Activated CD8-positive, alpha-beta memory T cell treated with anti-CD3 and anti-CD28 coated beads for 1 hour (primary cell): ENCODE results near the gene CCDC57.

Experiments used
- DNase-seq, 2 donors: peaks; one replicate each; pipeline ENCODE4 v3.0.0-alpha.2; 2020; ENCODE audit warnings: low read depth in 1 of 2; ENCODE audit errors: extremely low read depth in 1 of 2

CCDC57 gene

DNA sequence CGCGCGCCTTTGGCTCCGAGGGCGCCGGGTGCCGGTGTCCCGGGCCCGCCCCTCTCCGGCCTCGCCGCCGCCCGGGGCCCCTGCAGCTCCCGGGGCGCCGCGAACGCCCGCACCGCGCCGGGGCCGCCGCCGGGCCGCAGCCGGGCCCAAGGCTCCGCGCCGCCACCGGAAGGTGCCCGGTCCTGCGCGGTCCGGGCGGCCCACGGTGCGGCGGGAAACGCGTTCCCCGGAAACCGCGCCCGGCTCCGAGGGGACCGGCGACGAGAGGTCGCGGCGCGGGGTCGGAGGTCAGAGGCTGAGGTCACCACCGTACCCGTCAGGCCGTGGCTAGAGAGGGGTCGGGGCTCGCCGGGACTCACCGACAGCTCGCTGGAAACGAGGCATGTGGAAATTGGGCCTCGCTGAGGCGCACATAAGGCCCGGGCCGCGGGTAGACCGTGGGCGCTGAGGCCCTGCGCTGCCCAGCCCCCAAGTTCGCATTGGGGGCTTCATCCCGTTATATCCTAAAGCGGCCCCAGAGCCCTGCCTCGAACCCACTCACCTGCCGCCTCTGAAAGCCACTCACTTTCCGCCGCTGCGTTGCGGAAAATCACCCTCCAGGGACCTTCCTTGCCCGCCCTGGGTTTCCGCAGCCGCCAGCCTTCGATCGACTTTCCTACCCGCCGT is 146.9 kb downstream of the CCDC57 start, which contains the start of gene DUS1L:
Gene DUS1L, minus strand, starts transcription at position 167 of the 666 bp plus-strand sequence. CDS start 745 bp downstream, outside the sequence.
- peak in 1 of 2 donors; percentile 64 for DNase-seq

DNA sequence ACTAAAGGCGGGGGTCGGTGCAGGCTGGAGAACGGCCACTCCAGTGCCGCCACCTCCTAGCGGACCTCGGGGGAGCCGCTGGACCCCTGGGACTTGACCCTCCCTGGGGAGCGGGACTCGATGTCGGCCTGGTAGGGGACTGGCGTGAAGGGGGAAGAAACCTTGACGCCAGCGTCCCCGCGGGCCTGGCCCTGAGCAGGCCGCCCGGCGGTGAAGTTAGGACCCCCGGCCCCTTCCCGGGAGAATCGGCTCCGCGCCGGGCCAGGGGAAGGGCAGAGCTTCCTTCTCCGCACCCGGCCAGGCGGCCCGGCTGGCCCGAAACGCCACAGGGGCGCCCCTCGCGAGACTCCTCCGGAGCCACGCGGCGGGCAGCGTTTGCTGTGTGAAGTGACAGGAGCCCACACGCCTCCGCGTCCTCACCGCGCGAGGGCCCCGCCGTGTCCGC is 147.4 kb downstream of the CCDC57 start:
- DNase-seq, result no peak

- DNase-seq, result no peak
Measured at GRCh38 chr17:82064433-82065192, 148.0 kb downstream of the CCDC57 start.

DNA sequence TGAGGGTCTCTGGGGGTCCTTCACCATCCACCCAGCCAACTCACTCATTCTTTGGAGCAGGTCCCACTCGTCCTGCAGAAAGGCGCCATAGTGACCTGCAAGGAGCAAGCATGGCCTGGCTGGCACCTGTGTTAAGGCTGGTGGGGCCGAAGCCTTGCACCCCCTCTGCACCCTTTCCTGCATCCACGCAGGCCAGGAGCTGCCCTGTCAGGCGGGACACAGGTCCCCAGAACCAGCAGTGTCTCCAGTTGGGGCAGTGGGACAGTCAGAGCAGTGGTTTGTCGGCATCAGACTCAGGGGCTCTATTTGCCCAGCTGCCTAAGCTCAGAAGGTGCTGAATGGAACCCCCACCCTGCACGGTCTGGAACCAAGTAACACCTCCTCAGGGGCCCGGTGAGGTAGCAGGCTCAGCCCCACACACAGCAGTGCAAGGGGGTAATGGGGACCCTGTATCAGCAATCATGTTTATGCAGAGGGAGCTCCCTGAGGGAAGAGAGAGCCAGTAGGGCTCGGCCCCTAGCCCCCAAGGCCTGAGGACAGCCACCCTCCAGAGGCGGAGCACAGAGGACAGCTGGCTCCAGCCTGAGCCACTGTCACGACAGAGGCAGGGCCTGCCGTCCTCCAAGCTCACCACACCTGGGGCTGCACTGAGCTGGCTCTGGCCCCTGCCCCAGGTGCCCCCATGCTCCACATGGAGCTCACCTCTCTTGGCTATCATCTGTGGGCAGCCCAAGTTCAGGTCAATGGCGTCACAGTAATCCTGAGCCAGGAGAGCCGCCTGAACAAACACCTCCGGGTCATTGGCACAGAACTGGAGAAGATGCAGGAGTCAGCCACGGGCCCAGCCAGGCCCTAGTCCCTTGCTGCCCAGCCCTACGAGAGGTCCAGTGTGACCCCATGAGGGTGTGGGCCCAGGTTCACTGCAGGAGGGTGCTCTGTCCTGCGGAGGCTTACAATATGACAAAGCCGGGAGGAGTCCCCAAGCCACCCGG is 148.9 kb downstream of the CCDC57 start:
- DNase-seq, result no peak

DNA sequence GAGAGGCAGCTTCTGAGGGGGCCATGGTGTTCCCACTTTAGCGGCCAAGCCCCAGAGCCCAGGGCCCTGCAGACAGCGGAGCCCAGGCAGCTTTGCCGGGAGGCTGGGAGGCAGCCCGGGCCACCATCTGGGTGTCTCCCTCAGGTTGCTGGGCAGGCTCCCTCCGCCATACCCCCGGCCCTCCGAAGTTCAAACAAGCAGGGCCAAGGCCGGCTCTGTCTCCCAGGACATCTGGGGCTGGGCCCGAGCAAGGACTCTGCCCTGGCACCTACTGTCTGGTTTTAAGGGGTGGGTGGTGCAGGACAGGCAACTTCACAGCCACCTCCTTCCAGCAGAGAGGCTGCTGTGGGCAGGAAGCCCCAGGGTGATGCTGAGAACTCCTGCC is 149.7 kb downstream of the CCDC57 start:
- no peak for DNase-seq

DNA sequence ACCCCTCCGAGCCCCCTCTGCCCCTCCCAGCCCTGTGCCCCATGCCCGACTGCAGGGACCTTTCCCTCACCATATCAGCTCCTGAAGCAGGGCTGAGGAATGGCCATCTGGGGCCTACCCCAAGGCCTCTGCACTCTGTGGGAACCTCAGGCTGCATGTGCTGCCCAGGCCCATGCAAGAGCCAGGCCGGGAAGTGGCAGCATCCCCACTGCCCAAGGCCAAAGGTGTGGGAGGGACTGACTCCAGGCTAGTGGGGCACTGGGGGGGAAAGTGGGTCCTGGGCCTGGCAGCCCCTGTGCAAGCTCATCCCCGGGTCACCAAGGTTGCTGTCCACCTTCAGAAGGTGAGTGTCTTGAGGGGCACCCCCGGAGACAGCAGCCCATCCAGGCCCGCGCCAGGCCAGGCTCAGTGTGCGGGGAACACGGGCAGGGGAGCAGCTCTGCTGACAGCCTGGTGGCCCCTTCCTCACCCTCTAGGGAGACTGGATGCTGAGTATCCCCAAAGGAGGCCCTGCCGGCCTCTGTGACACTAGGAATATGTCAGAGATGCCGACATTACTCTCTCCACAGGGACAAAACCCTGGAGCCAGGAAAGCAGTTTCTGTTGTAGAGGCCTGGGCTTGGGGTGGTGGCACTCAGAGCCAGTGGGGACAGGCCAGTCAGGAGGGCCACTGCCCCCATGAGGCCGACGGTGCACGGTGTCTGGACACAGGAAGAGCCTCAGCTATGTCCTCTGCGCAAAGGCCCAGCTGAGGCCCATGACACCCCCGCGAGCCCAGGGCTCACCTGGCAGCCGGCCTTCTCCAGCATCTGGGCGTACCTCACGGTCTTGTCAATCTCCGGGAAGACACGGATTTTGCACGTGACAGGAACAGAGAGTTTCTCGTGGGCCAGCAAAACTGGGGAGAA is 150.3 kb downstream of the CCDC57 start:
- DNase-seq, result no peak

DNA sequence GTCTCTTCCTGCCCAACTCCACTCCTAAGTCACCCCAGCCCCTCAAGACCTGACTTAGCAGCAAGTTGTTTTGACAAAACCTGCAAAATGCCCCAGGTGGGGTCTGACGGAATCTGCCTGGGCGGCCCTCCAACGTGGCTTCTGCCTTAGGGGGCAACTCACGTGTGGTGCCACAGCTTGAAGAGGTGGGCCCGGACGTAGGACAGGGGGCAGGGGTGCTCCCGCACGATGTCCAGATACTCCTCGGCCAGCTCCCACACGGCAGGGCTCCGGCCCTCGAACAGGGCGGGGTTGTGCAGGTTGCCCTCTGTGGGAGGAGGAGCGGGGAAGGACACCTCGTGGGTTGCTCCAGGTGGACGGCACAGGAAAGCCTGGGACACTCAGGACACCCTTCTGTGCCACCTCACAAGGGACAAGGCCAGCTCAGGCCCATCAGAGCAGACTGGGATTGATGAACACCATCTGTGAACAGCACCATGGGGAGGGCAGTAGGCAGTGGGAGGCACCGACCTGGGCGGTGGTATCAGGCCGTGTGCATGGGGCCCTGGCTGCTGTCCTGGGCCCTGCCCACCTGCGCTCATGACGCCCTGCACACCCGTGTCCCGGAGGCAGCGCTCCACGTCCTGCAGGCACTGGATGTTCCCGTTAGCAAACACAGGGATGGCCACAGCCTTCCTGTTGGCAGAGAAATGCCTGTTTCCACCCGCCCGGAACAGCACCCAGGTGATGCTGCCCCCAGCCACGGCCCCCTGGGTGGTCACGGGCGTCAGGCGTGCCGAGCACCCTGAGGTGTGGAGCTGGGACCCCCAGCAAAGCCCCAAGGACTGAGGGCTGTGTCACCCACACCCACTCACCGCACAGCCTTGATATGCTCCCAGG is 151.4 kb downstream of the CCDC57 start:
- no peak for DNase-seq

DNA sequence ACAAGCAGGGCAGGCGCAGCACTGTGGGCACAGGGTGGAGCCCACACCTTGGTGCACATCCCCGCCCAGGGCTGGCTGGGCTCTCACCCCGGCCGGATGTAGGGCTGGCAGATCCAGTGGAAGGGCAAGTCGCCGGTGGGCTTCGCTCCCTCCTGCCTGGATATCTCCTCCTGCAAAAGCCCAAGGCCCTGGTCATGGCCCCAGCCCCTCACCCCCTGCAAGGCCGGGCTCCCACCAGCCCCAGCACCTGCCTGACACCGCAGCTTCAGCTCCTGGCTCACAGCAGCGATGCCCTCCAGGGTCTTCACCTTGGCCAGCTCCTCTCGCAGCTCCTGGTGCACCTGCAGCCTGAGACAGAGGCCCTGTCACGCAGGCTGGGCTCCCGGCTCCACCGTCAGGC is 152.0 kb downstream of the CCDC57 start:
- no peak for DNase-seq

DNA sequence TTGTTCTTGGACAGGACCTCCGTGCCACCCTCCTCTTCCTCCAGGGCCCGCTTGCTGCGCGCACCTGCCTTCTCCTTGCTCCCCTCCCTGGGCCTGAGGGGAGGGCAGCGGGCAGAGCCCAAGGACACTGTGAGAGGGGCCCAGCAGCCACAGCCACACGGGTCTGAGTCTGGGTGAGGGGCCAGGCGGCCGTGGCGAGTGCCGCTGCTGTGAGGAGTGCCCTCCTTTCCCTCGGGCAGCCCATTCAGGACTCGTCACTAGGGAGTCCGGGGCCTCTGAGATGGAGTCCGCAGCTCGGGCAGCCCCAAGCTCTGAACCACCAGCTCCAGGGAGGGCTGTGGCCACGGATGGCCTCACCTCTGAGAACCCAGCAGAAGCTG is 152.7 kb downstream of the CCDC57 start:
- no peak for DNase-seq

- DNase-seq, result no peak
Measured at GRCh38 chr17:82059272-82060000, 153.2 kb downstream of the CCDC57 start.

- DNase-seq, result no peak
Measured at GRCh38 chr17:82058855-82059249, 153.8 kb downstream of the CCDC57 start.

DNA sequence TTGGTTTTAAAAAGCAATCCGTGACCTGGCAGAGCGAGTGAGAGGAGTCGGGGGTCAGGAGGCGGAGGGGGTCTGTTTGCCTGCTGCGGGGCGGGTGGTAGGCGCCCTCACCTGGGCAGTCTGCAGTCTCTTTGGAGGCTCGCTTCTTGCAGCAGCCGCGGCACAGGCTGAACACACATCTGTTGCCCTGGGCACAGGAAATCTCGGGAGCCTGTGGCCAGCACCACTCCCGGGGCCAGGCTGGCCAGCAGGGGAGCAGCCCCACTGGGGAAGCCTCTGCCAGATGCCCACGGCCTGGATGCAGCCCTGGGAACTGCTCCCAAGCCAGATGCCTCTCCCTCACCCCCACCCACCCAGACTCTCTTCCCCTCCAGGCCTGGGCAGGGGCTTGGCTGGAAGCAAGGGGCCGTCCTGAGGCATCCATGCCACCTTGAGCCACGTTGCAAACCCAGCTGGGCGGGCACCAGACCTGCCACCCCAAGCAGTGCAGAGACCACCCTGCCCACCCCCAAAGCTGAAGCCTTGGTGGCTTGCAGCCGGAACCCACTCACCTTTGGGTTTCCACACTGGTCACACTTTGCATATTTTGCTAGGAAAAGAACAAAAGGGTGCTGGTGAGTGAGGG is 154.3 kb downstream of the CCDC57 start:
- no peak for DNase-seq

- no peak for DNase-seq
Measured at GRCh38 chr17:82056729-82057621, 155.7 kb downstream of the CCDC57 start.

DNA sequence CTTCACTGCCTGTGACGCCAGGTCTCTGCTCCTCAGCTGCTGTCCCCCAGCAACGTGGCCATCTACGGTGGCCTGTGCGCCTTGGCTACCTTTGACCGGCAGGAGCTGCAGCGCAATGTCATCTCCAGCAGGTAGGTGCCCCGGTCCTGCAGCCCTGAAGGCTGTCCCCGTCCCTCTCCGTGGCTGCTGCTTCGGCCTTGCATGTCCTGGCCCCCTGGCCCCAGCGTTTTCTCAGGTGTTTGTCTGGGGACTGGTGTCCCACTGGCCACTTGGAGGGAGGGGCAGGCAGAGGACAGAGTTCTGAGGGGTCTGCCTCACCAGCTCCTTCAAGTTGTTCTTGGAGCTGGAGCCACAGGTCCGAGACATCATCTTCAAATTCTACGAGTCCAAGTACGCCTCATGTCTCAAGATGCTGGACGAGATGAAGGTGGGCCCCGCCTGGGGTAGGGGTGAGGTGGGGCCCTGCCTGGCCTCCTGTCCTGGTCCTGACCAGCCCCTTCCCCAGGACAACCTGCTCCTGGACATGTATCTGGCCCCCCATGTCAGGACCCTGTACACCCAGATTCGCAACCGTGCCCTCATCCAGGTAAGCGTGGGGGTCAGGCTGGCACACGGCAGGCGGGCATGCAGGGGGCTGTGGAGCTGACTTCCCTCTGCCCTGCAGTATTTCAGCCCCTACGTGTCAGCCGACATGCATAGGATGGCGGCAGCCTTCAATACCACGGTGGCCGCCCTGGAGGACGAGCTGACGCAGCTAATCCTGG is 156.5 kb downstream of the CCDC57 start:
- DNase-seq, result no peak

GRCh38 chr17:82055023-82055964 is 157.3 kb downstream of the CCDC57 start:
- no peak for DNase-seq
